ENCODE measurements around the gene ZMAT5. TPM values are rescaled to one million over a fixed set of nuclear protein-coding genes. Genes with fewer than 3 reads are reported as not detected.

Gene ZMAT5
- total and polyA plus RNA-seq, 2 of the 13 experiments (the other 11 are each of a cell fraction or from before 2014, with no cell fraction given) = 20.7 to 27.8 TPM

DNA sequence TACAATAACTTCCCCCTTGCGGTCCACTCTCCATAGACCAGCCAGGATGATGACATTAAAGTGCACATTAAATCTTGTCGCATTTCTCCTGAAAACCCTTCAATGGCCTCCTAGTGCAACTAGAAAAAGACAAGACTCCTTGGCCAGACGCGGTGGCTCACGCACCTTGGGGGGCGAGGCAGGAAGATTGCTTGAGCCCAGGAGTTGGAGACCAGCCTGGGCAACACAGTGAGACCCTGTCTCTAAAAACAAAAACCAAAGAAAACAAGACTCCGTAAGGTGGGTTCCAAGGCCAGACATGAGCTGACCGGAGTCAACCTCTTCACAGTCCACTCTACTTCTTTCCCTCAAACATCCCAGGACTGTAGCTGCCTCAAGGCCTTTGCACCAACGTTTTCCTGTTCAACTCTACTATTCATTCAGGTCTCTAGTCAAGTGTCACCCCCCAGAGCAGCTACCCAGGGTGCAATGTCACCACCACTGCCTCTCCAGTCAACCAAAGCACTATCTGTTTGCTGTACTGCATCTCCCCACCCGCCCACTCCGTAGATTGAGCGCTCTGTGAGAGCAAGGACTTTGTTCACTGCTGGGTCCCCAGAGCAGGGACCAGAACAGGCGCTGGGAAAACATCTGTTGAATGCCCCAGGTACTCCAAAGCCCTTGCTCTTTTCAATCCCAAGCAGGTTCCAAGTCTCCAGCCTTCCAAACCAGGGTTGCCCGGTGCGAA, 739 bp downstream of the ZMAT5 start (continued):
- TF ChIP-seq IRF9 (CRISPR knock-in tag; IDR thresholded peaks at IDR 0.05; ENCODE audit: borderline replicate concordance) (no peak), ELF1 (CRISPR knock-in tag; IDR thresholded peaks at IDR 0.05) (no peak), IKZF4 (CRISPR knock-in tag; IDR thresholded peaks at IDR 0.05; ENCODE audit: borderline replicate concordance, low read depth, not compliant biosample characterization) (no peak), MEIS2 (CRISPR knock-in tag; IDR thresholded peaks at IDR 0.05) (no peak), HOXA5 (CRISPR knock-in tag; IDR thresholded peaks at IDR 0.05) (no peak; the same call in 1 of the 2 replicates), CEBPB (IDR thresholded peaks at IDR 0.05; ENCODE audit: borderline replicate concordance, low read depth, low read length) (no peak), ZNF546 (CRISPR knock-in tag; conservative IDR thresholded peaks at IDR 0.05) (no peak), ZNF703 (CRISPR knock-in tag; IDR thresholded peaks at IDR 0.05; ENCODE audit: borderline replicate concordance) (no peak), ZNF225 (CRISPR knock-in tag; IDR thresholded peaks at IDR 0.05) (no peak), HCFC1 (IDR thresholded peaks at IDR 0.05; ENCODE audit: low read depth, low read length) (no peak), ZNF34 (CRISPR knock-in tag; IDR thresholded peaks at IDR 0.05; ENCODE audit: borderline replicate concordance) (no peak), SUZ12 (IDR thresholded peaks at IDR 0.05; ENCODE audit: low read depth, low read length) (no peak), PHF20 (CRISPR knock-in tag; IDR thresholded peaks at IDR 0.05) (no peak), ZNF275 (CRISPR knock-in tag; IDR thresholded peaks at IDR 0.05; ENCODE audit: borderline replicate concordance) (no peak)
- TF ChIP-seq, protein P1, sequence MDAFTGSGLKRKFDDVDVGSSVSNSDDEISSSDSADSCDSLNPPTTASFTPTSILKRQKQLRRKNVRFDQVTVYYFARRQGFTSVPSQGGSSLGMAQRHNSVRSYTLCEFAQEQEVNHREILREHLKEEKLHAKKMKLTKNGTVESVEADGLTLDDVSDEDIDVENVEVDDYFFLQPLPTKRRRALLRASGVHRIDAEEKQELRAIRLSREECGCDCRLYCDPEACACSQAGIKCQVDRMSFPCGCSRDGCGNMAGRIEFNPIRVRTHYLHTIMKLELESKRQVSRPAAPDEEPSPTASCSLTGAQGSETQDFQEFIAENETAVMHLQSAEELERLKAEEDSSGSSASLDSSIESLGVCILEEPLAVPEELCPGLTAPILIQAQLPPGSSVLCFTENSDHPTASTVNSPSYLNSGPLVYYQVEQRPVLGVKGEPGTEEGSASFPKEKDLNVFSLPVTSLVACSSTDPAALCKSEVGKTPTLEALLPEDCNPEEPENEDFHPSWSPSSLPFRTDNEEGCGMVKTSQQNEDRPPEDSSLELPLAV (CRISPR knock-in tag; conservative IDR thresholded peaks at IDR 0.05; ENCODE audit: low read depth) = no peak
- TF ChIP-seq, protein P2, sequence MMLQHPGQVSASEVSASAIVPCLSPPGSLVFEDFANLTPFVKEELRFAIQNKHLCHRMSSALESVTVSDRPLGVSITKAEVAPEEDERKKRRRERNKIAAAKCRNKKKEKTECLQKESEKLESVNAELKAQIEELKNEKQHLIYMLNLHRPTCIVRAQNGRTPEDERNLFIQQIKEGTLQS (CRISPR knock-in tag; IDR thresholded peaks at IDR 0.05) = no peak
- TF ChIP-seq, protein P3, sequence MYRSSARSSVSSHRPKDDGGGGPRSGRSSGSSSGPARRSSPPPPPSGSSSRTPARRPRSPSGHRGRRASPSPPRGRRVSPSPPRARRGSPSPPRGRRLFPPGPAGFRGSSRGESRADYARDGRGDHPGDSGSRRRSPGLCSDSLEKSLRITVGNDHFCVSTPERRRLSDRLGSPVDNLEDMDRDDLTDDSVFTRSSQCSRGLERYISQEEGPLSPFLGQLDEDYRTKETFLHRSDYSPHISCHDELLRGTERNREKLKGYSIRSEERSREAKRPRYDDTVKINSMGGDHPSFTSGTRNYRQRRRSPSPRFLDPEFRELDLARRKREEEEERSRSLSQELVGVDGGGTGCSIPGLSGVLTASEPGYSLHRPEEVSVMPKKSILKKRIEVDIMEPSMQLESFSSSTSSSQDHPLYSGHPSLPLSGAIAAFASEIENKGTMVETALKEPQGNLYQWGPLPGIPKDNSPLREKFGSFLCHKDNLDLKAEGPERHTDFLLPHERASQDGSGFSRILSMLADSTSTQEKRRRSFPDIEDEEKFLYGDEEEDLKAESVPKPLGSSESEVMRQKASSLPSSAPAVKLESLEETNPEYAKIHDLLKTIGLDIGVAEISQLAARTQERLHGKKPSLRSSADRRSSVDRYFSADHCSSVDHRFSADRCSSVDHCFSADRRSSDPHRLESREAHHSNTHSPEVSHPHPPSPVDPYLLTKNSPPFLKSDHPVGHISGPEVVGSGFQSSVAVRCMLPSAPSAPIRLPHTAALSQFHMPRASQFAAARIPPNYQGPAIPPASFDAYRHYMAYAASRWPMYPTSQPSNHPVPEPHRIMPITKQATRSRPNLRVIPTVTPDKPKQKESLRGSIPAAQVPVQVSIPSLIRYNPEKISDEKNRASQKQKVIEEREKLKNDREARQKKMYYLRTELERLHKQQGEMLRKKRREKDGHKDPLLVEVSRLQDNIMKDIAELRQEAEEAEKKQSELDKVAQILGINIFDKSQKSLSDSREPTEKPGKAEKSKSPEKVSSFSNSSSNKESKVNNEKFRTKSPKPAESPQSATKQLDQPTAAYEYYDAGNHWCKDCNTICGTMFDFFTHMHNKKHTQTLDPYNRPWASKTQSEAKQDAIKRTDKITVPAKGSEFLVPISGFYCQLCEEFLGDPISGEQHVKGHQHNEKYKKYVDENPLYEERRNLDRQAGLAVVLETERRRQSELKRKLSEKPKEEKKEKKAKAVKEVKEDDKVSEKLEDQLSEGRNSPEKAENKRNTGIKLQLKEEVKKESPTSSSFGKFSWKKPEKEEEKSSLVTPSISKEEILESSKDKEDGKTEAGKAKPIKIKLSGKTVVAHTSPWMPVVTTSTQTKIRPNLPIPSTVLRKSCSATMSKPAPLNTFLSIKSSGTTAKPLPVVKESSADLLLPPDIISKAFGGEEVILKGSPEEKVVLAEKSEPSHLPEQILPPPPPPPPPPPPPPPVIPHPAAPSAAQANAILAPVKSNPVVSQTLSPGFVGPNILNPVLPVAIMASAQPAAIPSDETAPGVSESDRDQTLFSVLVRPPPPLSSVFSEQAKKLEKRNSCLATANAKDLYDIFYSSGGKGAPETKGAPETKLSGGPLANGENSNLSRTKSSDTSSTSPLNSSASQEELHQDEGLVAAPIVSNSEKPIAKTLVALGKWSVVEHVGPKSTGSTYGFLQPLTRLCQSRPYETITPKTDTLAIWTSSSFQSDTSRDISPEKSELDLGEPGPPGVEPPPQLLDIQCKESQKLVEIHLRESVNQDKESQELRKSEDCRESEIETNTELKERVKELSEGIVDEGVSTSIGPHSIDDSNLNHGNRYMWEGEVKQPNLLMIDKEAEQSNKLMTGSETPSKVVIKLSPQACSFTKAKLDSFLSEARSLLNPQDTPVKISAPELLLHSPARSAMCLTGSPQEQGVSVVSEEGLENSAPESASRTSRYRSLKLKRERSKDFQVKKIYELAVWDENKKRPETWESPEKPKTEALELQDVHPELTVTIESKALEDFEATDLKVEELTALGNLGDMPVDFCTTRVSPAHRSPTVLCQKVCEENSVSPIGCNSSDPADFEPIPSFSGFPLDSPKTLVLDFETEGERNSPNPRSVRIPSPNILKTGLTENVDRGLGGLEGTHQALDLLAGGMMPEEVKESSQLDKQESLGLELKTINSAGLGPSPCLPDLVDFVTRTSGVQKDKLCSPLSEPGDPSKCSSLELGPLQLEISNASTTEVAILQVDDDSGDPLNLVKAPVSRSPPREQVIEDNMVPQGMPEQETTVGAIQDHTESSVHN (CRISPR knock-in tag; IDR thresholded peaks at IDR 0.05) = no peak
